Activated CD8-positive, alpha-beta memory T cell treated with anti-CD3 and anti-CD28 coated beads for 1 hour (primary cell): ENCODE measurements around the gene AK5.

ENCODE experiments used
- DNase-seq, 2 donors: peaks; one replicate each; pipeline ENCODE4 v3.0.0-alpha.2; 2020; ENCODE audit warnings: low read depth in 1 of 2; ENCODE audit errors: extremely low read depth in 1 of 2

AK5 gene

GRCh38 chr1:77579547-77579946, 297.7 kb downstream of the AK5 start:
- no peak for DNase-seq

DNA sequence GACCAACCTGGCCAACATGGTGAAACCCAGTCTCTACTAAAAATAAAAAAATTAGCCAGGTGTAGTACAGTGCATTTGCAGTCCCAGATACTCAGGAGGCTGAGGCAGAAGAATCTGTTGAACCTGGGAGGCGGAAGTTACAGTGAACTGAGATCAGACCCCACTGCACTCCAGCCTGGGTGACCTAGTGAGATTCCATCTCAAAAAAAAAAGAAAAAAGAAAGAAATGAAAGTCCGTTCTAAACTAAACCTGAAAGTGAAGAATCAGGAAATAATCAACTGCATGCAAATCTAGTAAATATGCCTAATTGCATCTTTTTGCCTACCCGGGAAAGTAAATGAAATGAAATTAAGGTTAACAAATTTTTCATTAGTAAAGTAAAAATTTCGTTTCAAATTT, 301.1 kb downstream of the AK5 start:
- no peak for DNase-seq

DNA sequence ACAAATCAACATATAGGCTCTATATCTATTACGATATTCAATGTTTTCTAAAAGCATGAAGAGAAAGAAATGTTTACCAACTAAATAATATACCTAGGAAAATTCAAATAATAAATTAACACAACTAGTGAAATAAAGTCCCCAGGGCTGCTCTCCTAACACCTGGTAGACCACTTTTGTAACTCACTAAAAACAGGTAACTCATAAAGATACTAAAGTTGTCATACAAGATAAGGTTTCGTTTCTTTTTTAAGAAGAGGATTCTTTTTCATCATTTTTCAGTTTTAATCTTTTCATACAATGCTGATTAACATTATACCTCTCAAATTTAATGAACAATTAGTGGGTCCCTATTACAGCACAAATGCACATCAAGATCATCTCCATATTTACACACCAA, 301.7 kb downstream of the AK5 start:
- DNase-seq, result no peak

- no peak for DNase-seq
Measured at GRCh38 chr1:77584884-77585283, 303.1 kb downstream of the AK5 start.

DNA sequence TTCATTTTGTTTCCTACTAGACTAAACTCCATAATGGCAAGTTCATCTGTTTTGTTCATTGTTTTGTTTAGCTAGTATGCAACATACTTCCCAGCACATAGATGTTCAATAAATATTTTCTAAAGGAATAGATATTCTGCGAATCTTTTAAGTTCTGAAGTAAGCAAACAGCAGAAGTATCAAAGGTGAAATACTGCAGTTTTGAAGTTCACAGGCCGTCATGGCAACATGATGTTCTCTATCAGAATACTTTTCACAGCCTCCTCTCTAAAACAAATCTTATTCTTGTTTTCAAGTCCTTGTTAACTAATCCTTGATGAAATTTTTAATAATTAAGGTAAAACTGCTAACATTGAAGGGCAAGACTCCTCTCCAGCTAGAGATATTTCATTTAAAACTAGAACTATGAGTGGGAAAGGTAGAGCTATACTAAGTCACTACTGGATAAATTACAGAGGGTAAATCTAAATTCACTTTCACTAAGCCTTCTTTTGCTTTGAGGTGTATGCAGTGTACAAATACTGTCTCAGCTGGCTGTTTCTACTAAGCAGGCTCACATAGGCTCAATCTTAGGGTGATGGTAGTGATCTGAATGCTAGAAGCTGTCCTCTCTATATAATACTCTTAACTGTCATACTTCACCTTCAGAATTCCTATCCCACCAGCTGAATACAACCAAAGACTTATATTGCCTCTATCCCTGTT, 303.9 kb downstream of the AK5 start:
- no peak for DNase-seq

DNA sequence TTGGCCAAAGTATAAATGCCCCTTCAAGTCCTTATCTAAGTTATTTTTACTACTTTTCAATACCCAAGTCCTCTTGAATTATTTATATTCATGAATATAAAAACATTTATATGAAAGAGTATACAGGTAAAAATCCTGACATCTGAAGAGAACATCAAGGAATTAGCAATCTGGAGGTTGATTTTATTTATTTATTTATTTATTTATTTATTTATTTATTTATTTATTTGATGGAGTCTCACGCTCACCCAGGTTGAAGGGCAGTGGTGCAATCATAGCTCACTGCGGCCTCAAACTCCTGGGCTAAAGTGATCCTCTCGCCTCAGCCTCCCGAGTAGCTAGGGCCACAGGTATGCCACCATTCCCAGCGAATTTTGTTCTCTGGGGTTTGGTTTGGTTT, 307.4 kb downstream of the AK5 start:
- DNase-seq, result no peak

- DNase-seq, result no peak
Measured at GRCh38 chr1:77590651-77591050, 308.8 kb downstream of the AK5 start.

- no peak for DNase-seq
Measured at GRCh38 chr1:77592906-77593305, 311.1 kb downstream of the AK5 start.

- no peak for DNase-seq
Measured at GRCh38 chr1:77594366-77595112, 312.7 kb downstream of the AK5 start.

- no peak for DNase-seq
Measured at GRCh38 chr1:77597310-77597709, 315.5 kb downstream of the AK5 start.

DNA sequence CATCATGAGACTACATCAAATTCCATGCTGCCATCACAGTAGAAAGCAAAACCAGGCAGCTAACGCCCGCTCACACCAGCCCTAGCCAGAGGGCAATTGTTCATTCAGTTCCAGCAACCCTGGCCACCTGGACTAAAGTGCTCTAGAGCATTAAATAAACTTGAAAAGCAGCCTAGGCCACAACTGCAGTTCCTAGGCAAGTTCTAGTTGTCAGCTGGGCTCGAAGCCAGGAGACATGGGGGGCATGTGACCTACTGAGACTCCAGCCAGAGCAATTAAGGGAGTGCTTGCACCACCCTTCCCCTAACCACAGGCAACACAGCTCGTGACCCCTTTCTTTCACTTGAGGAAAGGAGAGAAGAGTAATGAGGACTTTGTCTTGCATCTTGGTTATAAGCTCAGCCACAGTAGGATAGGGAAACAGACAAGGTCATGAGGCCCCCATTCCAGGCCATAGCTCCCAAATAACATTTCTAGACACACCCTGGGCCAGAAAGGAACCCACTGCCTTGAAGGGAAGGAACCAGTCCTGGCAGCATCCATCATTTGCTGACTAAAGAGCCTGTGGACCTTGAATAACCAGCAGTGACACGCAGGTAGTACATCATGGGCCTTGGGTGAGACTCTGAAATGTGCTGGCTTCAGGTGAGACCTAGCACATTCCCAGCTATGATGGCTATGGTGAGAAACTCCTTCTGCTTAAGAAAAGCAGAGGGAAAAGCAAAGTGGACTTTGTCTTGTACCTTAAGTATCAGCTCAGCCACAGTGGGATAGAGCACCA, 323.6 kb downstream of the AK5 start:
- no peak for DNase-seq

GRCh38 chr1:77608893-77609292, 327.1 kb downstream of the AK5 start:
- DNase-seq, result no peak
